Measurements from ENCODE around the gene NKX1-2.

The NKX1-2 gene

GRCh38 chr10:124474514-124475070 is 24.8 kb upstream of the NKX1-2 start:
- DNase-seq, result peak; percentile 48

GRCh38 chr10:124473070-124473469 is 23.2 kb upstream of the NKX1-2 start:
- DNase-seq, result no peak

GRCh38 chr10:124472071-124472470 is 22.2 kb upstream of the NKX1-2 start:
- no peak for DNase-seq

- DNase-seq, result no peak
These were observed 21.0 kb upstream of the NKX1-2 start for GRCh38 chr10:124470544-124471434.

- DNase-seq, result no peak
These were observed 20.2 kb upstream of the NKX1-2 start for GRCh38 chr10:124469956-124470484.

GRCh38 chr10:124468624-124469023 is 18.8 kb upstream of the NKX1-2 start:
- DNase-seq, result no peak

- DNase-seq, result no peak
These were observed 17.3 kb upstream of the NKX1-2 start for GRCh38 chr10:124467165-124467564.

GRCh38 chr10:124465777-124466488 is 16.1 kb upstream of the NKX1-2 start:
- DNase-seq, result peak; percentile 89

GRCh38 chr10:124465003-124465776 is 15.4 kb upstream of the NKX1-2 start:
- peak; percentile 79 for DNase-seq

GRCh38 chr10:124464028-124464965 is 14.5 kb upstream of the NKX1-2 start:
- DNase-seq, result peak; percentile 56

GRCh38 chr10:124462348-124462695 is 12.5 kb upstream of the NKX1-2 start:
- DNase-seq, result no peak

GRCh38 chr10:124461642-124462347 is 12.0 kb upstream of the NKX1-2 start, which contains the start of gene LHPP:
LHPP (plus strand) TSS chr10:124461823; CDS start chr10:124461863, 40 bp downstream.
- DNase-seq, result peak; percentile 92

- no peak for DNase-seq
These were observed 10.3 kb upstream of the NKX1-2 start for GRCh38 chr10:124460144-124460543.

GRCh38 chr10:124459395-124459794 is 9.6 kb upstream of the NKX1-2 start:
- DNase-seq, result no peak

GRCh38 chr10:124458889-124459288 is 9.1 kb upstream of the NKX1-2 start:
- DNase-seq, result no peak

- DNase-seq, result no peak
These were observed 8.6 kb upstream of the NKX1-2 start for GRCh38 chr10:124458473-124458872.

- DNase-seq, result no peak
These were observed 5.6 kb upstream of the NKX1-2 start for GRCh38 chr10:124455441-124455840.

GRCh38 chr10:124453960-124454610 is 4.2 kb upstream of the NKX1-2 start:
- peak; percentile 55 for DNase-seq

- no peak for DNase-seq
These were observed 1.4 kb upstream of the NKX1-2 start for GRCh38 chr10:124451276-124451675.

- DNase-seq, result no peak
These were observed 885 bp upstream of the NKX1-2 start for GRCh38 chr10:124450783-124451057.

Measured in OCI-M1 (cell line).